Urothelium cell line (cell line): ENCODE measurements around the gene LFNG.

ENCODE experiments used
- DNase-seq: peaks from one replicate; pipeline ENCODE4 v3.0.0; 2011; ENCODE audit warnings: low spot score, mixed read lengths
- FAIRE-seq: peaks from 2 replicates; lab custom pipeline; 2011; peaks lifted over from hg19 to GRCh38; lab: Jason Lieb, UNC

The LFNG gene

GRCh38 chr7:2483494-2483893, 36.1 kb upstream of the LFNG start:
- DNase-seq (no peak), FAIRE-seq (no peak)

DNA sequence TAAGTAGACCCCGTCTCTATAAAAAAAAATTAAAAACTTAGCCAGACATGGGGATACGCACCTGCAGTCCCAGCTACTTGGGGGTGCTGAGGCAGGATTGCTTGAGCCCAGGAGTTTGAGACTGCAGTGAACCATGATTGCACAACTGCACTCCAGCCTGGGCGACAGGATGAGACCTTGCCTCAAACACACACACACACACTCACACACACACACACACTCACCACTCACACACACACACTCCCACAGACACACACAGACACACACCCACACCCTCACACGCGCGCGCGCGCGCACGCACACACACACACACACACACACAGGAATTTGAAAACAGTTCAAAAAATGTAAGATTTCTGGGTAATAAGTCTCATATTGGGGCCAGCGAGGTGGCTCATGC, 34.7 kb upstream of the LFNG start:
- DNase-seq = no peak
- no peak for FAIRE-seq

DNA sequence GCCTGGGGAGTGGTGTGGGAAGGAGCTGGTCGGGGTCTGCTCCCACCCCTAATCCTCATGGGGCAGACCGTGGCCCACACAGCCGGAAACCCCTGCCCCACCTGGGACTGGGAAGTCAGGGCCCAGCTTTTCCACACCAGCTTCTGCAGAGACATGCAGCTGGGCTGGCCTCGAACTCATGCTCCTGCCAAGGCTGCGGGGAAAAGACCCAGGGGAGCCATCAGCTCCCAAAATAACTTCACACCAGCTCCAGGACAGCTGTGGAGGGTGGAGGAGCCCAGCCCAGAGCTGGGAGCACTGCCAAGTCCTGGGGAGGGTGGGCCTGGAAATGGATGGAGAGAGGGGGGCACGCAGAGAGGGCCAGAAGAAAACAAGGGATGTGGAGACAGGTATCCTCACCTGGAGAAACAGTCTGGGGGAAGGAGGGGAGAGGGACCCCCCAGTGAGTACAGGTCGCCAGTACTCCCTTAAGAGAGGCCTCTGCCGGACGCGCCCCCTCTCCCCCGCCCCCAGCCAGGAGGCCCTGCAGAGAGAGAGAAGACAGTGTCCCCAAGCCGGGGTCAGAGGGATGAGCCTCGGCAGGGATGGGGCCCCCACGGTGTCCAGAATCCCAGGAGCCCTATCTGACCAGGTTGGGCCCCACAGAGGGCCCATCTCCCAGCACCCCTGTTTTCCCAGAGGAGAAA, 31.8 kb upstream of the LFNG start:
- FAIRE-seq = no peak
- DNase-seq = no peak

GRCh38 chr7:2488272-2488645, 31.3 kb upstream of the LFNG start:
- FAIRE-seq (peak; percentile 69), DNase-seq (no peak)

- DNase-seq (no peak), FAIRE-seq (peak; percentile 27)
These were observed 30.9 kb upstream of the LFNG start for GRCh38 chr7:2488681-2489080.

GRCh38 chr7:2490181-2490651, 29.4 kb upstream of the LFNG start:
- DNase-seq (no peak), FAIRE-seq (no peak)

GRCh38 chr7:2492038-2492437, 27.5 kb upstream of the LFNG start:
- no peak for DNase-seq
- no peak for FAIRE-seq

- FAIRE-seq (peak; percentile 97), DNase-seq (no peak)
These were observed 26.1 kb upstream of the LFNG start for GRCh38 chr7:2493205-2494164.

GRCh38 chr7:2494191-2495130, 25.1 kb upstream of the LFNG start:
- no peak for DNase-seq

DNA sequence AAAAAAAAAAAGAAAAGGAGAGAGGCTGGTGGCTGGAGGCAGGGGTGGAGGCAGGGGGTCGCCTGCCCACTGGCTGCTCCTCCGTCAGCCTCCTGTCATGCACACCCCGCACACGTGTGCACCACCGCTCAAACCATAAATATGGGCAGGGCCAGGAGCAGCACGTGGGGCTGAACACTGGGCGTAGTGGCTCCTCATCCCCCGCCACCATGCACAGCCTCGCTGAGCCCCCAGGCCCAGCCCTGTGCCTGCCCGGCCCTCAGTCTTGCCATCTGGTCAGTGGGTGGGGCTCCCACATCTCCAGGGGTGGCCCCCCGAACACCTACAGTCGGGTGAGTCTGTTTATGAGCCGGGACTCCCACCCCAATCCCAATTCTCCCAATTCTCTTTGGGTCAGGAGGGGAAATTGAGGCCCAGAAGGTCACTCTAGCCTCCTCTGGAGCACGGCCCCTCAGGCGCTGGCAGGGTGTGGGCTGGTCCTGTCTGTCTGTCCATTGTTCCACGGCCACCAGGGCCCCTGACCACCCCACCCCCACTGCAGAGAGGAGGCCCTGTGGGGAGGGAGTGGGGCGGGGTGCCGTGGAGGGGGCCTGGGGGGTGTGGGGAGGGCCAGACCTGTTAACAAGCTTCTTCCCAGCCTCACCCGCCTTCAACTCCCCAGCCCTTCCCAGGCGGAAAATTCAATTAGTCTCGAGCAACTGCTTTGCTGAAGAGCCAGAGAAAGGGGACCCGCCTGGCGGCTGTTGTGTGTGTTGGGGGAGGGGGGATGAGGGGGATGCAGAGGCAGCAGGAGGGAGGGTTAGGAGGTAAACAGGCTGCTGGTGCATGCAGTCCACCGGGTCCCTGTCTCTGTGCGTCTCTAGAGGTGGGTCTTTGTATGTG, 23.9 kb upstream of the LFNG start:
- DNase-seq = no peak
- peak; percentile 87 for FAIRE-seq

More at GRCh38 chr7:2494191-2495130, 25.1 kb upstream of the LFNG start:
- peak; percentile 89 for FAIRE-seq

DNA sequence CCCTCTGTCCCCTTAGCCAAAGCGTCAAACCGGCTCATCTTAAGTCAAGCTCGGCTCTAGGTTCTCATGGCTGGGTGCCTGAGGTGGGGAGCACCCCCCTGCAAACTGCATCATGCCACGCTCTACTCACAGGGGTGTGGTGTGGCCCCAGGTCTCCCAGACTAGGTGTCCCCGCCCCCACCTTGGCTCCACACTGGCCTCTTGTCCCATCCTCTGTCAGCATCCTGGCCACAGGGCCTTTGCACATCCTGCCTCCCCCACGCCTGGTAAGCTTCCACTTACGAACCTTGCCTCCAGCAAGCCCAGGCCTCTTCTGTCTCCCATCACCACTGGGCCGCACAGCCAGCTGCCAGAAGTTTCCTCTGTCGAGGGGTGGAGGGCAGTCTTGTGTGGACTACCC, 23.2 kb upstream of the LFNG start:
- FAIRE-seq (peak; percentile 75), DNase-seq (no peak)

GRCh38 chr7:2497065-2497464, 22.5 kb upstream of the LFNG start:
- FAIRE-seq (no peak), DNase-seq (no peak)

- DNase-seq = no peak
- peak; percentile 95 for FAIRE-seq
These were observed 21.9 kb upstream of the LFNG start for GRCh38 chr7:2497500-2498336.

- FAIRE-seq (peak; percentile 9), DNase-seq (no peak)
These were observed 20.9 kb upstream of the LFNG start for GRCh38 chr7:2498708-2499107.

GRCh38 chr7:2499181-2499580, 20.4 kb upstream of the LFNG start:
- DNase-seq (no peak), FAIRE-seq (no peak)

DNA sequence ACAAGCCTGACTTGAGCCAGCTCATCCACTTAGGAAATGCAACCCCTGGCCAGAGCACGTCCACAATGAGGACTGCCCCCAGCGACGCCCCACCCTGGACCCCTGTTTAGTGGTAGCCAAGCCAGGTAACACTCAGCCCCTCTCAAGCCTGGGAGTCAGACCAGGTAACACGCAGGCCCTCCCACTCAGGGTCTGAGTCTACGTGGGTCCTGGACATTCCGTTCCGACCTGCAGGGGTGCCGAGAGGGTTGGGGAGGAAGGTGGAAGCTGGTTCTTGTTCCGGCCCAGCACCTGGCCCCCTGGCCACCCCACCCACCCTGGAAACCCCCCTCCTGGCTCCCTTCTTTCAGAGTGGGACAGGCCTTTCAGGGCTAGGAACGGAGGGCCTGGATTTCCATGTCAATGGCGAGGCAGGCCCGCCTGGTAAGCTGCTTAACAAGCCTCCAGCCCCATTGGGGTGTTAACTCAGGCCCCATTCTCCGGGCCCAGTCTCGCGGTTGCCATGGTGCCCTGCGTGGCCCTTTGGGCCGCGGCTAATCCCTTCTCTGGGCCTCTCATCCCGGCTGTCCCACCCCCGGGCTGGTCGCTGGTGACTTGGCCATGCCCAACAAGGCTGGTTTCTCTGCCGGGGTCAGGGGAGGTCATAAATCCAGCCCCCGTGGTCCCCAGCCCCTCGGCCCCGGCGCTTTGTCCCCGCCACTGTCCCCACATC, 19.7 kb upstream of the LFNG start:
- FAIRE-seq = peak; percentile 83
- DNase-seq = no peak

GRCh38 chr7:2500701-2501100, 18.9 kb upstream of the LFNG start:
- DNase-seq (no peak), FAIRE-seq (peak; percentile 92)

- peak; percentile 91 for FAIRE-seq
- DNase-seq = no peak
These were observed 17.5 kb upstream of the LFNG start for GRCh38 chr7:2501947-2502646.
